Fibroblast of lung (primary cell): ENCODE results near the gene SYT14. TPM values are rescaled to one million over a fixed set of nuclear protein-coding genes. Genes with fewer than 3 reads are reported as not detected.

ENCODE experiments used
- DNase-seq, 2 donors: peaks; one replicate each; pipeline versions ENCODE4 v3.0.0 to v3.0.0-alpha.2; 2010; ENCODE audit warnings: low read depth in 2 of 2
- H2AFZ ChIP-seq: 2 replicates; pipeline ENCODE4 v1.5.1; 2012; ENCODE audit warnings: low read length, control low read depth, inconsistent platforms
- H3K27ac ChIP-seq: 2 replicates; pipeline ENCODE4 v1.5.1; 2011; ENCODE audit warnings: low read length, control low read depth; ENCODE audit not compliant: insufficient read depth
- H3K27me3 ChIP-seq: 2 replicates; pipeline ENCODE4 v1.5.1; 2011; ENCODE audit warnings: mild to moderate bottlenecking, low read length; ENCODE audit not compliant: control insufficient read depth, insufficient read depth
- H3K36me3 ChIP-seq: 2 replicates; pipeline ENCODE4 v1.5.1; 2011; ENCODE audit warnings: low read length; ENCODE audit not compliant: control insufficient read depth, insufficient read depth
- H3K4me1 ChIP-seq: 2 replicates; pipeline ENCODE4 v1.5.1; 2011; ENCODE audit warnings: low read length; ENCODE audit not compliant: control insufficient read depth, insufficient read depth; ENCODE audit errors: extremely low read depth
- H3K4me2 ChIP-seq: 2 replicates; pipeline ENCODE4 v1.5.1; 2011; ENCODE audit warnings: low read length, control low read depth; ENCODE audit not compliant: insufficient read depth; ENCODE audit errors: extremely low read depth
- H3K4me3 ChIP-seq, 4 experiments: fragments of 200-600 bp in 1 of 4; sonication (generic) in 1 of 4; replicated peaks in 1 of 4; 2 replicates each; pipeline ENCODE4 v1.5.1; 2011 to 2016; ENCODE audit warnings: low read length in 4 of 4, low read depth in 3 of 4, mild to moderate bottlenecking in 3 of 4, control low read depth in 2 of 4, inconsistent platforms in 1 of 4, mixed read lengths in 1 of 4; ENCODE audit not compliant: insufficient read depth in 1 of 4; ENCODE audit errors: control extremely low read depth in 1 of 4
- H3K79me2 ChIP-seq: 2 replicates; pipeline ENCODE4 v1.5.1; 2012; ENCODE audit warnings: mild to moderate bottlenecking, low read length, inconsistent platforms; ENCODE audit not compliant: control insufficient read depth, insufficient read depth
- H3K9ac ChIP-seq: 2 replicates; pipeline ENCODE4 v1.5.1; 2011; ENCODE audit warnings: mild to moderate bottlenecking, low read length, control low read depth; ENCODE audit not compliant: insufficient read depth
- H3K9me3 ChIP-seq: 2 replicates; pipeline ENCODE4 v1.5.1; 2012; ENCODE audit warnings: low read depth, low read length; ENCODE audit not compliant: control insufficient read depth, insufficient read depth
- H4K20me1 ChIP-seq: 2 replicates; pipeline ENCODE4 v1.5.1; 2011; ENCODE audit warnings: low read length; ENCODE audit not compliant: control insufficient read depth, insufficient read depth; ENCODE audit errors: extremely low read depth
- CTCF ChIP-seq, 2 donors: IDR thresholded peaks in 1 of 2; conservative IDR thresholded peaks in 1 of 2; 1 replicate in 1 of 2; 2 replicates in 1 of 2; pipeline ENCODE4 v1.5.1; 2011 to 2012; ENCODE audit warnings: low read length in 2 of 2, control low read depth in 1 of 2, inconsistent platforms in 1 of 2, low read depth in 1 of 2, mild to moderate bottlenecking in 1 of 2
- EZH2 ChIP-seq: IDR thresholded peaks from 2 replicates; pipeline ENCODE4 v1.5.1; 2012; ENCODE audit warnings: low read length, control low read depth, mild to moderate bottlenecking; ENCODE audit errors: missing control alignments
- polyA plus RNA-seq, 2 donors: library from polyadenylated mRNA; depleted of rRNA in 1 of 2; stranded (reverse) in 1 of 2; unstranded in 1 of 2; fragments of >200 nt; gene quantifications; 2 replicates each; pipeline ENCODE4 v1.2.1, GENCODE V29; 2011 to 2012; ENCODE audit warnings: missing spikeins in 1 of 2
- total RNA-seq: library from RNA; depleted of rRNA; stranded (reverse); fragments of >200 nt; gene quantifications from 2 replicates; pipeline ENCODE4 v1.2.1, GENCODE V29; 2014

Gene SYT14
- total and polyA plus RNA-seq, 2 donors (not counting 1 experiment from before 2014, with no cell fraction given): 0.84 to 0.99 TPM

GRCh38 chr1:209948155-209948554, 10.1 kb downstream of the SYT14 start:
- Histone ChIP-seq H3K4me2 (no peak overlapping the region), H3K27ac (no peak overlapping the region), H3K9ac (no peak overlapping the region), H3K27me3 (no peaks in the 10 kb centered on the region), H3K9me3 (no peaks in the 10 kb centered on the region), H3K36me3 (no peaks in the 10 kb centered on the region), H3K79me2 (no peaks in the 10 kb centered on the region), H3K4me1 (no peaks in the 10 kb centered on the region), H3K4me3 (no peak overlapping the region), H2AFZ (no peak overlapping the region), H4K20me1 (no peaks in the 10 kb centered on the region)
- no peak for DNase-seq
- TF ChIP-seq EZH2 (no peak), CTCF (conservative IDR thresholded peaks at IDR 0.05 in 1 of 2, IDR thresholded peaks at IDR 0.05 in 1 of 2; ENCODE audit: low read depth in 1 of 2, low read length in 2 of 2) (no peak)

- Histone ChIP-seq H3K4me1 (no peaks in the 10 kb centered on the region), H3K9ac (no peak overlapping the region), H2AFZ (no peak overlapping the region), H3K4me3 (no peak overlapping the region), H3K4me2 (no peak overlapping the region), H4K20me1 (no peaks in the 10 kb centered on the region), H3K27me3 (no peaks in the 10 kb centered on the region), H3K27ac (no peak overlapping the region), H3K9me3 (no peaks in the 10 kb centered on the region), H3K79me2 (no peaks in the 10 kb centered on the region), H3K36me3 (no peaks in the 10 kb centered on the region)
- no peak for TF ChIP-seq CTCF (conservative IDR thresholded peaks at IDR 0.05 in 1 of 2, IDR thresholded peaks at IDR 0.05 in 1 of 2; ENCODE audit: low read depth in 1 of 2, low read length in 2 of 2)
- TF ChIP-seq EZH2: no peak
- no peak for DNase-seq
Observed at GRCh38 chr1:209956116-209956515, 18.1 kb downstream of the SYT14 start.

- Histone ChIP-seq H3K27ac (no peak overlapping the region), H3K79me2 (no peaks in the 10 kb centered on the region), H2AFZ (no peak overlapping the region), H3K9me3 (no peaks in the 10 kb centered on the region), H3K9ac (no peak overlapping the region), H3K4me1 (no peaks in the 10 kb centered on the region), H3K27me3 (no peaks in the 10 kb centered on the region), H3K36me3 (no peaks in the 10 kb centered on the region), H4K20me1 (no peaks in the 10 kb centered on the region), H3K4me3 (no peak overlapping the region), H3K4me2 (no peak overlapping the region)
- TF ChIP-seq CTCF (conservative IDR thresholded peaks at IDR 0.05 in 1 of 2, IDR thresholded peaks at IDR 0.05 in 1 of 2; ENCODE audit: low read depth in 1 of 2, low read length in 2 of 2) (no peak), EZH2 (no peak)
- DNase-seq: no peak
Observed at GRCh38 chr1:209959623-209960022, 21.6 kb downstream of the SYT14 start.
